KOPT-K1 (cell line): Measurements from ENCODE around the gene FBXL4.

Experiments
- H3K27ac ChIP-seq: fragments of 200-600 bp; sonication (generic); 2 replicates; pipeline ENCODE4 v1.5.1; 2016; ENCODE audit warnings: antibody characterized with exemption, mild to moderate bottlenecking, low read depth, low read length; ENCODE audit not compliant: poor library complexity, severe bottlenecking
- H3K36me3 ChIP-seq: fragments of 200-600 bp; sonication (generic); 2 replicates; pipeline ENCODE4 v1.5.1; 2017; ENCODE audit warnings: antibody characterized with exemption, mild to moderate bottlenecking, low read length, moderate library complexity; ENCODE audit not compliant: insufficient read depth
- H3K9me3 ChIP-seq: fragments of 200-600 bp; sonication (generic); 2 replicates; pipeline ENCODE4 v1.5.1; 2017; ENCODE audit warnings: antibody characterized with exemption, low read length, mild to moderate bottlenecking; ENCODE audit not compliant: insufficient read depth, poor library complexity, severe bottlenecking

FBXL4 gene

DNA sequence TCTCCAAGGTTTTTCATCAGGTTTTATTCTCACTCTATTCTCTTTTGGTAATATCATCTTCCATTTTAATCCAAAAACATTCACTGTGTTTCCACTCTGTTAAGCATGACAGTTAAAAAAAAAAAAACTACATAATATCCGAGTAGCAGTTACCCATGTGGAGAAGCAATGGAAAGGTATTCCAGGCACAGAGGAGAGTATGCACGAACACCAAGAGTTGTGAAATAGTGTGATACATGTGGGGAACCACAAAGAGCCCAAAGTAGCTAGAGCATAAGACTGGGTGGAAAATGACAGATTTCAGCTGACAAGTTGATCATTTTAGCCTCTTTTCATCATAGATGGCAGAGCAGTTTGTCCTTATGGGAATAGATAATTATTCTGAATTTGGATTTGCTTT lies 19.9 kb upstream of the FBXL4 start:
- H3K9me3 ChIP-seq = no peaks in the 10 kb centered on the region
- no peak overlapping the region for H3K27ac ChIP-seq
- no peaks in the 10 kb centered on the region for H3K36me3 ChIP-seq

DNA sequence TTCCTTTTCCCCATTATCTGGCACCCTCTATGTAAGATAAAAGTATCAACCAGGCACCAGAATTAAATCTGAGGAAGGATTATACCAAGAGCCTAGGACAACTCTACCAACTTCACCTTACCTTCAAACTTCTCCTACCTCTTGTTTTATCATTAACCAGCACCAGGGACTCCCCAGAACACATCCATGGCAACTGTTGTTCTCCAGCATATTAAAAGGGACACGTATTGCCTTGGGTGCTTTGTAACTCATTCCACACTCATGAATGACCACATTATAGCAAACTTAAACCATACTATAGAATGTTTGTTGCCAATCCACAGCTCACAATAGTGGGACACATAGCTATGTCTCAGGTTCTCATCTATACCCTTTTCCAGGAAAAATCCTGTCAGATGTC lies 11.9 kb upstream of the FBXL4 start:
- Histone ChIP-seq H3K9me3 (no peaks in the 10 kb centered on the region), H3K27ac (no peak overlapping the region), H3K36me3 (no peaks in the 10 kb centered on the region)

DNA sequence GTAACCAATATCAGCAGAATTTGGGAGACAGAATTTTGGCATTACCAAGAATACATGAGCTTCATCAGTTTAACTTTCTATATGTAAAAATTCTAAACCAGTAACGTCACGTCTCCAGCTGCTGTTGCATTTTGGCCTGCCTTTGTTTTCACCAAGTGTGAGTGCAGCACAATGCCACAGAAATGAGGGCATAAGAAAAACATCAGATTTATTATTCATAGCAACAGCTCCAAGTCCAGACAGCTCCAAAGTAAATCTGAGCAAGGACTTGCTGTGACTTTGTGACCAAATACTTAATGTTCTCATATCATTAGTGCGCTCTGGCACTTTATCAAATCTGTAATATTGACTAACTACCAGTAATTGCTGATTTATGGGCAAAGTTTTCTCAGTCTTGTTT lies 11.0 kb upstream of the FBXL4 start:
- Histone ChIP-seq H3K27ac (no peak overlapping the region), H3K36me3 (no peaks in the 10 kb centered on the region), H3K9me3 (no peaks in the 10 kb centered on the region)

DNA sequence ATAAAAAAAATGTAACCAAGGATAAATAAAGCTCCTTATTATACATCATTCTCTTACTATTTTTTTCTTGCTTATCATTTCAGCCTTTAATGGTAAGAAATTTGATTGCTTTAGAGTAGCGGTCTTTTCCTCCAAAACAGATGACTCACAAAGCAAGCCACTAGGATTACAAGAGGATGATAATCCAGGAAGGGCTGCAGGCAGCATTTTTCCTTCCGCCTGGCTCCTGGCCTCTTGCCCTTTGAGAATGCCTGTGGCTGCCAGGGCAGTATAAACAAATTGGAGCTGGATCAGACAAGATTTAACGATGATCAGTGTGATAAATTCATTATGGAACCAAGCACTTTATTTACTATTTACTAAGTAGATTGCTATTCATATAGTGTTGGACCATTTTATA lies 9.7 kb upstream of the FBXL4 start:
- Histone ChIP-seq H3K36me3 (no peaks in the 10 kb centered on the region), H3K9me3 (no peaks in the 10 kb centered on the region), H3K27ac (no peak overlapping the region)

DNA sequence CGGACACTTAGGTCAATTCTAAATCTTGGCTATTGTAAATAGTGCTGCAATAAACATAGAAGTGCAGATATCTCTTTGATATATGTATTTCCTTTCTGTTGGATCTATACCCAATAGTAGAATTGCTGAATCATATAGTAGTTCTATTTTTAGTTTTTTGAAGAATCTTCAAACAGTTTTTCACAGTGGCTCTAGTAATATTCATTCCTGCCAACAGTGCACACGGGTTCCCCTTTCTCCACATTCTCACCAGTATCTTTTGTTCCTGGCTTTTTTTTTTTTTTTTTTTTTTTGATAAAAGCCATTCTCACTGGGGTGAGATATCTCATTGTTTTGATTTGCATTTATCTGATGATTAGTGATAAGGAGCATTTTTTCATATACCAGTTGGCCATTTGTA lies 1.8 kb upstream of the FBXL4 start:
- H3K9me3 ChIP-seq = no peaks in the 10 kb centered on the region

DNA sequence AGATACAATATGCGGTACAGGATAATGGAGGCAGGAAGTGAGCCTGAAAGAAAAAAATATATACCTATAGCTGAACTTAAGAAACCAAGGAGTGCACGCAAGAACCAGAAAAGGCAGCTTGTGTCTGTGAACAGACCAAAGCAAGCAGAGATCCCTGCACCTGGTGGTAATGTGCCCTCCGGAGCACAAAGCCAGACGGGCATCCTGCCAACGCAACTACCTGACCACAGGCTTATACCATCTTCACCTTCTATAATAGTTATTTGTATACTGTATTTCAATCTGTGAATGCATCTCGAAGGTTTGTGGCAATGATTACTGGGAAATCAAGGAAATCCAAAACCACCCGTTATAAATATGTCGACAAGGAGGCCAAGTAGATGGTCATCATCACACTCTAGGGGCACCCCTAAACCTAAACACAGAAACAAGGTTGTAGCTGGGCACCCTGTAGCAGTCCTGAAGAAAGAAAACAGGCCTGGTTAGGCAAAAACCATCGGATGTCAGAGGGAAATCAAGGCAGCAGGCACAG lies 801 bp downstream of the FBXL4 start:
- peak overlapping the region; percentile 79 for H3K27ac ChIP-seq
- peaks cover 10% of the 10 kb centered on the region for H3K9me3 ChIP-seq
- H3K36me3 ChIP-seq = peaks cover 6% of the 10 kb centered on the region; the same call in 1 of the 2 replicates

More for the DNA sequence above, 1.8 kb upstream of the FBXL4 start:
- no peaks in the 10 kb centered on the region for H3K36me3 ChIP-seq
- H3K27ac ChIP-seq = no peak overlapping the region

DNA sequence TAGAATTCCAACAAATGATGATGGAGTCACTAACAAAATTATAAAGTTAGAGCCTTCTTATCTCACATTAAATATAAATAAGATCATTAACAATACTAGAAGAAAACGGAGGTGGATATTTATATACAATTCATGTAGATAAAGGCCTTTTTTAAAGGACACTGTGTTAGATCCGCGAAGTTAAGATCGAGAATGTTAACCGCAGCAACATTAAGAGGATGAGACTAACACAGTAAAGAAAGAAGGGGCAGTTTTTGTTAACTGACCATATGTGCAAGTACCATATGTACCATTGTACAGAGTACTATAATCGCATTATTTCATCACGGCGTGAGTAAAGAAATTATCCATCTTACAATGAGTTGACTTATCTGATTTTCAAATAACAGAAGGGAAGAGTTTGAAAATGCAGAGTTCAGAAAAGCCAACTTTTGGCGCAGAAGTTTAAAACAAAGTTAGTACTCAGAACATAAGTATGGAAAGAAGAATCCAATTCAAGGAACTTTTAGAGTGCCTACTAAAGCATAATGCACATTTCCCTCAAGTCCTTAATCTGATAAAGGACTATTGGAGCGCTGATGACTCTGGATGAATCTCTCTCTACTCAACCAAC lies 1.4 kb downstream of the FBXL4 start:
- H3K9me3 ChIP-seq = peaks cover 16% of the 10 kb centered on the region
- H3K36me3 ChIP-seq = peaks cover 6% of the 10 kb centered on the region; the same call in 1 of the 2 replicates
- peak overlapping the region; percentile 79 for H3K27ac ChIP-seq

DNA sequence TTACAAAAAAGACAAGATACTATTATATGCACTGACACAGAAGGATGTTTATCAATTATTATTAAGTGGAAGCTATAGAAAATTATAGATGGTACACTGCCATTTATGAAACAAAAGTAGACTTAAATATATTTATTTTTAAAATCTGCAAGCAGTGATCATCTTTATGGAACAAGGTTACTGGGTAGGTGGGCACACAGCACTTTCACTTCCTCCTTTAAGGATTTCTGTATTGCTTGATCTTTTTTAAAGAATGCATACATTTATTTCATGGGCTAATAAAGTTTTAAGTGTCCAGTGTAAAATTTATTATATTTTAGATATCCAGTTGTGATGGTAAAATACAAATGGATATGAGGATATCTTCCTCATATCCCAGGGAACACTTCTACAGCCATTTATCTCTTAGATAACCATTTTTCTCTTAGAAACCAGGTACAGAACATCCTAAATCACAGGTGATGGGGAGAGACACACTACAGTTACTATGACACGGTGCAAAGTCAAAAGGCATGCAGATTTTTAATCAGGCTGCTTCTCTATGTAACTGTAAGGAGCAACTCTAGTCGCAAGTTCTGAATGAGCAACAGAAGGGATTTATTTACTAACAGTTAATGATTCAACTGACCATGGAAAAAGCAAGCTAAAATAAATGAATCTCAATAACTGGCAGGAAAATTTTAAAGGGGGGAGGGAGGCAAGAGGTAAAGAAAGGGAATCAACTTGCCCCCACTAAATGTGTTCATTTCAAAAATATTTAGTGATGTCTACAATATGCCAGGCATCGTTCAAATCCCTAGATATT lies 2.2 kb downstream of the FBXL4 start:
- Histone ChIP-seq H3K9me3 (peaks cover 25% of the 10 kb centered on the region), H3K27ac (no peak overlapping the region)

DNA sequence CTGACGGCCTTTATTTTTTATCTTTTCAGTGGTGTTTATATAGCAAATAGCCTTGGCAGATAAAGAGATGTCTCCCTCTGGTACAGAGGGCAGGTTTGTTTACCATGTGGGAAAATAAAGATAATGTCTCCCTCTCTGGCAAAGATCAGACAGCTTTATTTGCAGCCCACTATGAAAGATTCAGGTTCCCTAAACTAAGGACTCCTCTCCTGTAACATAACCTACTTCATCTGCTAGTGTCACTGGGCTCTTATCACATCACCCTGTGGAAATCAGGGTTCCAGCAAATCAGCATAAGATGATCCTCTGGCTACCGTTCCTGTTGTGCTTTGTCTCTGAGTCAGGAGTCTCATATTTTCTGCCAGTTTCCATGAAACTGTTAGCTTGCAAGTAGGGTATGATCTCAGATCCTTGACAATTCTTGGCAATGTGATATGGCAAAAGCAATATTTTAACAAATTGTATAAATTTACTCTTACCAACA lies 3.1 kb downstream of the FBXL4 start:
- Histone ChIP-seq H3K36me3 (peaks cover 6% of the 10 kb centered on the region), H3K9me3 (peaks cover 33% of the 10 kb centered on the region), H3K27ac (no peak overlapping the region)

More for the DNA sequence above, 2.2 kb downstream of the FBXL4 start:
- peaks cover 6% of the 10 kb centered on the region for H3K36me3 ChIP-seq

DNA sequence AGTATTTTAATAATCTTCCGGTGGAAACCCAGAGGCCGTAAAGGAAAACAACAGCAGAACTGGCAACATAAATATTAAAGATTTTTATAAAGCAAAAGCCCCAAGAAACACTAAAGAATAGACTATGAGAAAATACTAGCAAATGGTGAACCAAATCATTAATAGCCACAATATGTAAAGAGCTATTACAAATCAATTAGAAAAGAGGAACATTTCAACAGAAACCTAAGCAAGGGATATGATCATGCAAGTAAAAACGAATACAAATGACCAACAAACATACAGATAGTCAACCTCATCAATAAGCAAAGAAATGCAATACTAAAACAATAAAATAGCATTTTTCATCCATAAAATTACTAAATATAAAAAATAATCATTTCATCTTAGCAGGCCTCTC lies 3.6 kb downstream of the FBXL4 start:
- Histone ChIP-seq H3K27ac (no peak overlapping the region), H3K9me3 (peaks cover 38% of the 10 kb centered on the region), H3K36me3 (peaks cover 6% of the 10 kb centered on the region)

DNA sequence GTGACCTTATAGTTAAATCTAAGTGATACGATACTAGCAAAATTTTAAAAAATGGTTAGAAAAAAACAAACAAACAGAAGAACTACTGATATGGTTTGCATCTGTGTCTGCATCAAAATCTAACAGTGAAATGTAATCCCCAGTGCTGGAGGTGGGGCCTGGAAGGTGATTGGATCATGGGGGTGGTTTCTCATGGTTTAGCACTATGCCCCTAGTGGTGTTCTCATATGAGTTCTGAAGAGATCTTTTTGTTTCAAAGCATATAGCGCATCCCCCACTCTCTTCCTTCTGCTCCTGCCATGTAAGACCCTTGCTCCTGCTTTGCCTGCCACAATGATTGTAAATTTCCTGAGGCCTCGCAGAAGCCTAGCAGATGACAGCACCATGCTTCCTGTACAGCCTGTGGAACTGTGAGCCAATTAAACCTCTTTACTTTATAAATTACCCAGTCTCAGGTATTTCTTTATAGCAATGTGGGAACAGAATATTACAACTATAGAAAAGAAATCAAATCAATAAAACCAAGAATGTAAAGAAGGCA lies 5.4 kb downstream of the FBXL4 start:
- Histone ChIP-seq H3K36me3 (peaks cover 6% of the 10 kb centered on the region), H3K9me3 (peaks cover 50% of the 10 kb centered on the region), H3K27ac (no peak overlapping the region)

DNA sequence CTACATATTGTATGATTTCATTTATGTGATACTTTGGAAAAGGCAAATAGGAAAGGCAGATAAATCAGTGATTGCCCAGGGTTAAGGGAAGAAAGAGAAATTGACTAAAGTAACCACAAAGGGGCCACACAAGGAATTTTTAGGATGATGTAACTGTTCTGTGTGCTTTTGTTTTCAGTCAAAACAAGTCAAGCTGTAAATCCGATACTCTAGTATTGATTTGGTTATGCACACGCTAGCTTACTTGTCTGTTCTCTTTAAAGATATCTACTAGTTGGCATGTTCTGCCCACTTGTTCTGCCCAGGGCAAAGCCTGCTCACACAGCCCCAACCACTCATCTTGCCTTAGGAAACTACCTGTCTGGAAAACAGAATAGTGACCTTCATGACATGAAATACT lies 6.4 kb downstream of the FBXL4 start:
- Histone ChIP-seq H3K9me3 (peaks cover 50% of the 10 kb centered on the region), H3K27ac (no peak overlapping the region), H3K36me3 (peaks cover 6% of the 10 kb centered on the region)

DNA sequence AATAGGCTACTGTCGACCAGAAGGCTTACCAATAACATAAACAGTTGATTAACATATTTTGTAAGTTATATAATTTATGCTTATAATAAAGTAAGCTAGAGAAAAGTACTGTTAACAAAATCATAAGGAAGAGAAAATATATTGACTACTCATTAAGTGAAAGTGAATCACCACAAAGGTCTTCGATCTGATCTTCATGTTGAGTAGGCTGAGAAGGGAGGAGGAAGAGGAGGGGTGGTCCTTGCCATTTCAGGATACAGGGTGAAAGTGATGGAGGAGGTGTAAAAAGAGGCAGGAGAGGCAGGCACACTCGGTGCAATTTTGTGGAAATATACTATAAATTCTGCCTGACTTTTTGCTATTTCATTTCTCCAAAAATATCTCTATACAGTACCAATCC lies 10.4 kb downstream of the FBXL4 start:
- Histone ChIP-seq H3K9me3 (peaks cover 43% of the 10 kb centered on the region), H3K36me3 (peaks cover 10% of the 10 kb centered on the region), H3K27ac (no peak overlapping the region)

DNA sequence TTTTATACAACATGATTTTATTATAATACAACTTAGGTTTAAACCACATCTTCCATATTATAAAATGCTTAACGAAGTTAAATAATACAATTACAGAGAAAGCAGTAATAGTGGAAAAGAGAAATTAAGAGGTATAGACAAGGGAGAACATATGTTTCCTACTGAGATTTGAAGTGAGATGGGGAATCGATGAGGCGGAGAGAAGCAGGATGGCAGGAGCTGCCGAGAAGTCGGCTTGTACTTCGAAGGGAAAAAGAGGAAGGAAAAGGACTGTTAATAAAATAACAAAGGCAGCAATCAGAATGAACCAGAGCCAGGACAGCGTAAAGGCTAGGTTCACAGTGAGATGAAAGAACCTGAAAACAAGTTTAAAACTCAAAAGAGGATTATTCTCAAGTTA lies 15.4 kb downstream of the FBXL4 start:
- H3K36me3 ChIP-seq = peaks cover 11% of the 10 kb centered on the region
- no peak overlapping the region for H3K27ac ChIP-seq

DNA sequence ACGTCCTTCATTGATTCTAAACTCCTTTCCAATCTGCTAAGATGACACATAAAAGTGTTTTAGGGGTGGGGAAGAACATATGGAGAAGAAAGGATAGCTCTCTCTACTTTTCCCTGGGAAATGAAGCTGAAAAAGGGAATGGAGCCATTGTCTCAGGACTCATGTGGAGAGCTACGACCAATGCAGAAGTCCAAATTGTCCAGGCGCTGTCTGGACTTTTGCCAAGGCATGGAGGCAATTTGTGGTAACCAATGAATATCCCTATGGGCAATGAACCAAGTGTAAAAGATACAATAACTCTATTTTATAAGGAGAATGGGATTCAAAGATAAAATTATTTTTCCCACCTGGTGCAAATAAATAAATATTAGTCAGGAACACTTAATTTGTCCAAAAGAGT lies 16.1 kb downstream of the FBXL4 start:
- Histone ChIP-seq H3K27ac (no peak overlapping the region), H3K36me3 (peaks cover 18% of the 10 kb centered on the region), H3K9me3 (no peaks in the 10 kb centered on the region)

More for the DNA sequence above, 15.4 kb downstream of the FBXL4 start:
- no peaks in the 10 kb centered on the region for H3K9me3 ChIP-seq
